K562 (cell line): ENCODE measurements around the gene KIAA0930. TPM values are rescaled to one million over a fixed set of nuclear protein-coding genes. Genes with fewer than 3 reads are reported as not detected.
A peak's percentile ranks its signal among the peaks of the same experiment; 100 is the strongest.

Experiments
- ATF6 ChIP-seq: sonication (generic); formaldehyde crosslinking; IDR thresholded peaks from 2 replicates; pipeline ENCODE4 v1.4.0; 2020; ENCODE audit warnings: mild to moderate bottlenecking, missing genetic modification reagents
- CBFB ChIP-seq: sonication (generic); formaldehyde crosslinking; IDR thresholded peaks from 2 replicates; pipeline ENCODE4 v1.4.0; 2020; ENCODE audit warnings: mild to moderate bottlenecking, missing genetic modification reagents
- DACH1 ChIP-seq: fragments of 450-650 bp; IDR thresholded peaks from 2 replicates; pipeline ENCODE4 v1.6.1; 2018; ENCODE audit not compliant: partially characterized antibody
- ELK3 ChIP-seq: fragments of 450-650 bp; formaldehyde crosslinking; IDR thresholded peaks from 2 replicates; pipeline ENCODE4 v1.4.0; 2020; ENCODE audit warnings: mild to moderate bottlenecking
- HNRNPLL ChIP-seq: fragments of 200-400 bp; formaldehyde crosslinking; IDR thresholded peaks from 2 replicates; pipeline ENCODE4 v1.6.1; 2017; ENCODE audit warnings: low read length, low read depth, mild to moderate bottlenecking; ENCODE audit not compliant: poor library complexity, severe bottlenecking
- NCOA4 ChIP-seq: fragments of 450-650 bp; IDR thresholded peaks from 2 replicates; pipeline ENCODE4 v1.6.1; 2018; ENCODE audit warnings: mild to moderate bottlenecking; ENCODE audit not compliant: partially characterized antibody
- PHF8 ChIP-seq: fragments of 200-600 bp; sonication (generic); IDR thresholded peaks from 2 replicates; pipeline ENCODE4 v1.6.1; 2012; ENCODE audit warnings: mixed run types, mild to moderate bottlenecking, inconsistent platforms, low read length, moderate library complexity, borderline replicate concordance
- RCOR1 ChIP-seq, 2 experiments: IDR thresholded peaks; 2 replicates each; pipeline ENCODE4 v1.6.1; 2012; ENCODE audit warnings: low read depth in 2 of 2, low read length in 2 of 2, borderline replicate concordance in 1 of 2, improper control_type of control experiment in 1 of 2
- SP2 ChIP-seq: IDR thresholded peaks from 2 replicates; pipeline ENCODE4 v1.6.1; 2011; ENCODE audit warnings: mild to moderate bottlenecking, low read depth, low read length, moderate library complexity; ENCODE audit not compliant: poor library complexity, severe bottlenecking; ENCODE audit errors: extremely low read depth
- XRCC4 ChIP-seq: IDR thresholded peaks from one replicate; pipeline ENCODE4 v1.6.1; 2011; ENCODE audit not compliant: insufficient read depth, insufficient read length; ENCODE audit errors: extremely low read depth
- ZNF146 ChIP-seq: IDR thresholded peaks from one replicate; pipeline ENCODE4 v1.6.1; 2018; ENCODE audit warnings: missing compliant biosample characterization; ENCODE audit not compliant: unreplicated experiment
- ZNF217 ChIP-seq: sonication (generic); formaldehyde crosslinking; IDR thresholded peaks from 2 replicates; pipeline ENCODE4 v1.8.0; 2022; ENCODE audit warnings: mild to moderate bottlenecking, missing genetic modification reagents
- ZNF280B ChIP-seq: fragments of 250-450 bp; sonication (Bioruptor Pico); IDR thresholded peaks from 2 replicates; pipeline ENCODE4 v1.5.1; 2021; ENCODE audit warnings: mild to moderate bottlenecking
- ZNF41 ChIP-seq: fragments of 250-450 bp; sonication (Bioruptor Pico); conservative IDR thresholded peaks from 2 replicates; pipeline ENCODE4 v1.4.0; 2020; ENCODE audit warnings: mild to moderate bottlenecking
- ZNF518B ChIP-seq: fragments of 250-450 bp; sonication (Bioruptor Pico); IDR thresholded peaks from 2 replicates; pipeline ENCODE4 v1.5.0; 2021; ENCODE audit warnings: mild to moderate bottlenecking, moderate library complexity
- ZNF589 ChIP-seq: fragments of 200-800 bp; sonication (Bioruptor generic); IDR thresholded peaks from 2 replicates; pipeline ENCODE4 v1.6.1; 2016; ENCODE audit warnings: low read depth, missing genetic modification characterization, missing compliant biosample characterization
- polyA plus RNA-seq, 8 experiments: library from polyadenylated mRNA; depleted of rRNA in 4 of 8; stranded (reverse) in 5 of 8; unstranded in 3 of 8; fragments of >200 nt; fragmentation: Nextera tagmentation in 2 of 8; fragmentation: Illumina TruSeq in 1 of 8; extraction: Ambion mirVana in 2 of 8; extraction: Trizol in 1 of 8; gene quantifications; 2 replicates each; pipeline versions ENCODE4 v1.2.1 to v1.2.3, GENCODE V29; 2011 to 2014; ENCODE audit warnings: inconsistent platforms in 1 of 8, missing spikeins in 1 of 8
- total RNA-seq, 7 experiments: library from RNA; depleted of rRNA in 6 of 7; stranded (reverse); fragments of >200 nt in 6 of 7; fragmentation: Illumina TruSeq in 2 of 7; extraction: Trizol in 2 of 7; gene quantifications; 2 replicates each; pipeline versions ENCODE4 v1.2.1 to v1.2.3, GENCODE V29; 2011 to 2021; ENCODE audit warnings: low replicate concordance in 1 of 7
- TF ChIP-seq, protein P1 (sequence below): fragments of 250-450 bp; sonication (Bioruptor Pico); IDR thresholded peaks from 2 replicates; pipeline ENCODE4 v1.5.0; 2021

KIAA0930 gene
- total and polyA plus RNA-seq, 9 of the 15 experiments (the other 6 are each of a cell fraction or from before 2014, with no cell fraction given), result 0.24 to 12.1 (median 6.4) TPM

- TF ChIP-seq ELK3 (no peak), ZNF518B (CRISPR knock-in tag) (no peak), PHF8 (no peak), HNRNPLL (peak; percentile 62), XRCC4 (no peak), ATF6 (CRISPR knock-in tag) (no peak), ZNF146 (CRISPR knock-in tag) (no peak), NCOA4 (no peak), SP2 (no peak), RCOR1 (IDR thresholded peaks at IDR 0.05; ENCODE audit: borderline replicate concordance in 1 of 2, low read depth in 2 of 2, low read length in 2 of 2) (no peak), ZNF217 (no peak), ZNF589 (CRISPR knock-in tag) (no peak), ZNF41 (no peak), ZNF280B (no peak), DACH1 (peak; percentile 19), CBFB (no peak)
- TF ChIP-seq, protein P1, sequence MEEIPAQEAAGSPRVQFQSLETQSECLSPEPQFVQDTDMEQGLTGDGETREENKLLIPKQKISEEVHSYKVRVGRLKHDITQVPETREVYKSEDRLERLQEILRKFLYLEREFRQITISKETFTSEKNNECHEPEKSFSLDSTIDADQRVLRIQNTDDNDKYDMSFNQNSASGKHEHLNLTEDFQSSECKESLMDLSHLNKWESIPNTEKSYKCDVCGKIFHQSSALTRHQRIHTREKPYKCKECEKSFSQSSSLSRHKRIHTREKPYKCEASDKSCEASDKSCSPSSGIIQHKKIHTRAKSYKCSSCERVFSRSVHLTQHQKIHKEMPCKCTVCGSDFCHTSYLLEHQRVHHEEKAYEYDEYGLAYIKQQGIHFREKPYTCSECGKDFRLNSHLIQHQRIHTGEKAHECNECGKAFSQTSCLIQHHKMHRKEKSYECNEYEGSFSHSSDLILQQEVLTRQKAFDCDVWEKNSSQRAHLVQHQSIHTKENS (CRISPR knock-in tag), result no peak
- TF ChIP-seq, all 486 proteins: peak for 4
Measured at GRCh38 chr22:45163099-45163450, 77.6 kb downstream of the KIAA0930 start (continued).
